Kidney glomerular epithelial cell (primary cell): ENCODE results near the gene SPINK5.

ENCODE experiments used
- DNase-seq: peaks from one replicate; lab custom pipeline; 2025; lab: John Stamatoyannopoulos, UW

The SPINK5 gene

DNA sequence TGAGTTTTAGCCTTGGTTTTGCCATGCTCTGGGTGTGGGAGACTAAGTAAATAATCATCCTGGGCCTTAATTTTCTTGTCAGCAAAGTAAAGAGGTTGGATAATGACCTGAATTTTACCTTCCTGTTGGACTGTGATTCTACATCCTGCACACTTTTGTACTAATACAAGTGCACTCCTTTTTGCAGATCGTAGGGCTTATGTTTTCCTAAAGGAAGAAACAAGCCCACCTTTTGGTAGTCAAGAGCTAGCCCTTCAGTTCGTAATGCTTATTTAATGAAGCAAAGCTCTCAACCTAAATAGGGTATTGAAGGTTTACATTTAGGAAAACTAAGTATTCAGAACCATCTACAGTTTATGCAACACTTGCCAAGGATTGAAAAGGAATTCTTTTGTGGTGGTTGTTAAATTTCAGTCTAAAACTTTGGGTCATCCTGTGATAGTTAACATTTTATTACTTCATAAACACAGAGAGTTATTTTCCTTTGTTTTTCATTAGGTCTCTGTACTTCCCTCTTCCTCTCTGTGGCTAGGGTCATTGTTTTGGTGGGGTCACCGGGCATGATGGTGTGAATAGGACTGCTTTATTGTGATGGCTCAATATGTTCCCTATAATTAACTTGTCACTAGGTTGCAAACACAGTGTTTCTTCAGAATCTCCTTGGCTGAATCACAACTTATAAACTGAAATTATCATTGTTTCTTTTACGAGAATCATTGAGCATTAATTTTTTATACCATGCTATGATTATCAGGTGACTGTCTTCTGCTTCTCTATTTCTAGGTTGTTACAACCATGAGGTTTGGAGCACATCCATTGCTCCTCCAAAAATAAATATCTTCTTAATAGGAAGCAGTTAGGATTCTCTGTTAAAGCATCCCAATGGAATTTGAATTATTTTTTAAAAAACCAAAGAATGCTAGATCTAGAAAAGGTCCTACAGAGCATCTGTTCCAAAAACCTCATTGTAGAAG, 28.5 kb downstream of the SPINK5 start:
- no peak for DNase-seq

- DNase-seq, result no peak
These were observed 30.6 kb downstream of the SPINK5 start for GRCh38 chr5:148094336-148094735.

DNA sequence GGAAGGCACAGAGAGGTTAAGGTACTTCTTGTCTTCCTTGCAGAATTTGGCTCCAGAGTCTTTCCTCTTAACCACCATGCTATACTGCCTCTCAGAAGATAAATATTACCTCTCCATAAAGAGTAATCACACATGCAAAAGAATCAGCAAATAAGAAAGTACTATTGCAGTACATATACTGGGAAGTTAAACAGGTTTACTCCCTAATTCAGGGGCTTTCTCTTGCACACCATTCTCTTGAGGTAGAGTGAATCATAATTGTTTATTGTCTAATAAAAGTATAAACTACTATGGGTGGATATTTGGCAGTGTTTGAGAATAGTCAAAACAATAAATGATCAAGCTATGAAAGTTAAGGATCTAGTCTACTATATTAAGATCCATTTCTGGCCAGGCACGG, 40.4 kb downstream of the SPINK5 start:
- no peak for DNase-seq

DNA sequence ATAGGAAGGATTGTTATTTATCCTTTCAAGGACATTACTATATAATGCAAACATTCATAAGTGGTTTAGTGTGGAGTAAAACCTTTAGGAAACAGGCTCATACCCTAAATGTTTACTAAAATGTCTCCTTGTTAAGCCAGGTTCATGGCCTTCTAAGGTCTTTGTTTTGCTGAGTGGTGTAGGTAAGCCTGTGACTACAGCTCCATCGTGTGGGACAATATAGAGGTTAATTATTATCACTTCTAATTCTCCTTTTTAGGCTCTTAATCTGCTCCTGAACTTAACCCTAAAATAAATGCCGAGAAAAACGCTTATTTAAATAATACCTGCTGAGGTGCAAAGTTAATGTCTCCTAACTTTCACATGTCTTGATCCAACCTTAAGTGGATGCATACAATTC, 43.8 kb downstream of the SPINK5 start:
- DNase-seq, result no peak

GRCh38 chr5:148113243-148113642, 49.5 kb downstream of the SPINK5 start:
- DNase-seq, result no peak

- DNase-seq, result no peak
These were observed 56.5 kb downstream of the SPINK5 start for GRCh38 chr5:148120317-148120716.

- DNase-seq, result no peak
These were observed 61.9 kb downstream of the SPINK5 start for GRCh38 chr5:148125641-148126040.

DNA sequence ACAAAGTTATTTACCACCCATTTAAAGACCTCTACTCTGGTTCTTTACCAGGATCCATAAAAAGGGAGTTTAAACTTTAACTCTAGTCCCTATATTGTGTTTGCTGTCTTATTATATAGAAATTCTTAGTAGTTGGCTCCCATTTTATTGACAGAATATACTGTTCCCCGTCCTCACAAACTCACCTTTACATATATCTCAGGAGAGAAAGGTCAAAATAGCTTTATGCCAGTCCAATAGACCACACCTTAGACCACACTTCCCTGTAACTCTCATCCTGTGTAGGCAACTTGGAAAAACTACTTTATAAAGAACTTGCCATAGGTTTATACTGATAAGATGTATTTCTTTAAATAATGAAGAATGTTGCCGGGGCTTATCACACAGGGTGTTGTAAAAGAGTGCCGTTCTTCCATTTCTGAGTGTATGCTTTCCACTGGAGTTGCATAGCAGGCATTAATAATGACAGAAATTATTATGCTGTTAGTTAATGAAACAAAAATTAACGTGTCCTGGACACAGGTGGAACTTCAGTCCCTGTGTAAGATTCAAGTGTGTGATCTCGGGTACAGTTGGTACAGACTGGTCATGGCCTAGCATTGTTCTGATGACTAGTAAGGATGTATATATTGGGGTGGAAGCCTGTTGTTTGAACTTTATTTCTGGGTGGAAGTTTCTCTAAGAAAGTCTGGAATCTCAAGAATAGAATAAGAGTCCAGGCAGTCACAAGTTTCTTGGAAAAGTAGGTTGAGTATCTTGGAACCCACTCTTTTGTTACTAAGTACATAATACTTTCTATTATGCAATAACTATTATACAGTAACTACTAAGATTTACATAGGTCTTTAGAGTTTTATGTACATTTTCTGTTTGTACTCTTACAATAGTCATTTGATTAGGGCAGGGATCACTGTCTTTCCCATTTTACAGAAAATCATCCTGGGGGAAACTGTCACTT, 71.6 kb downstream of the SPINK5 start:
- DNase-seq, result no peak

DNA sequence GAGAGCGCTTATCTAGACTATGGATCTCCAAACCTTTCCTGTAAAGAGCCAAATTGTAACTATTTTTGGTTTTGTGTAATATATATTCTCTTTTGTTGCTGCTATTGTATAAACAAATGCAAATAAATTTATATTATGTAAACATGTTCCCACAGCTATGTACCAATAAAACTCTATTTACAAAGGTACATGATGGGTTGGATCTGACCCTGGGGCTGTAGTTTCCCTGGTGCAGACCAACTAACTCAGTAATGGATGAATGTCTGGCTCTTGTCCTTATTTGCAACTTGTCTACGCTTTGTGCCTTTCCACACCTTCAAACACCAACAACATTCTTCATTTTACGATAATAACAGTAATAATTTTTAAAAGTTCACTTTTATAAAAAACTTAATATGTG, 77.1 kb downstream of the SPINK5 start:
- DNase-seq, result no peak

DNA sequence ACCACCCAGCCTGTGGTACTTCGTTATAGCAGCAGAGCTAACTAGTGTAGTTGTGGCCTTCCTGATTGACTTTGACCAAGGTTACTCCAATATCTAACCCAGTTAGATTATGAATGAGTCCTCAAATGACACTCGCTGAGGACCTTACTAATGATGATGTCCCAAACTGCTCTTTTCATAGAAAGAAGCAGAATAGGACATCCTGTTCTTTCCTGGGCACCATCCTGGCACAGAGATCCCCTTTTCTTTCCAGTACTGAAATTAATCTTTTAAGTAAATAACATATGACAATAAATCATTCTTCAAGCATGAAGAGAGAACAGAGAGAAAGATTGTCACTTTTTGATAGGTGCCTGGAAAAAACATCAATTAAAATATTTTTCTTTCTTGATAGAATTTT, 77.9 kb downstream of the SPINK5 start:
- DNase-seq, result no peak

- no peak for DNase-seq
These were observed 82.1 kb downstream of the SPINK5 start for GRCh38 chr5:148145916-148146315.

DNA sequence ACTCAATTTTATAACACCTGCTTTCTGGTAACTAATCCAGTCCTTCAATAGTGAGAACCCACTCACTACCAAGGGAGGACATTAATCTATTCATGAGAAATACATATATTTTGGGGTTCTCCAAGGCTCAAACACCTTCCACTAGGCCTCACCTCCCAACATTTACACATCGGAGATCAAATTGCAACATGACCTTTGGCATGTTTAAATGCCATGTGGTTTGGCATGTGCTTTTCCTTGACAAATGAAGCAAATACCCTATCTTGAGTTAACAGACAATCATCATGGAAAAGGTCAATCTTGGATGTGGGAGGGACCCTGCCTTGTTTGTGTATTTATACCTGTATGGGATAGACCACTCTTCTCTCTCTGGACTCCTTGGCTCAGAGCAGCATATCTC, 82.7 kb downstream of the SPINK5 start:
- DNase-seq, result no peak

- no peak for DNase-seq
These were observed 83.6 kb downstream of the SPINK5 start for GRCh38 chr5:148147415-148147814.

GRCh38 chr5:148151872-148152271, 88.1 kb downstream of the SPINK5 start:
- no peak for DNase-seq

GRCh38 chr5:148152781-148153180, 89.0 kb downstream of the SPINK5 start:
- no peak for DNase-seq

DNA sequence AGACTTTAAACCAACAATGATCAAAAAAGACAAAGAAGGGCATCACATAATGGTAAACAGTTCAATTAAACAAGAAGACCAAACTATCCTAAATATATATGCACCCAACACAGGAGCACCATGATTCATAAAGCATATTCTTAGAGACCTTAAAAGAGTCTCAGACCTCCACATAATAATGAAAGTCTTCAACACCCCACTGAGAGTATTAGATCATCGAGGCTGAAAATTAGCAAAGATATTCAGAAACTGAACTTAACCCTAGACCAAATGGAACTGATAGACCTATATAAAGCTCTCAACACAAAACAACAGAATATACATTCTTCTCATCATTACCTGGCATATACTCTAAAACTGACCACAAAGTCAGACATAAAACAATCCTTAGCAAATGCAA, 92.8 kb downstream of the SPINK5 start:
- no peak for DNase-seq

- DNase-seq, result no peak
These were observed 98.3 kb downstream of the SPINK5 start for GRCh38 chr5:148162038-148162437.

- no peak for DNase-seq
These were observed 99.6 kb downstream of the SPINK5 start for GRCh38 chr5:148163345-148163744.

- DNase-seq, result no peak
These were observed 102.9 kb downstream of the SPINK5 start for GRCh38 chr5:148166550-148167283.

GRCh38 chr5:148168246-148168645, 104.5 kb downstream of the SPINK5 start, which contains the start of gene SPINK14:
SPINK14 (plus strand) TSS chr5:148168546; CDS start chr5:148169733, 1,187 bp downstream.
- no peak for DNase-seq

- DNase-seq, result no peak
These were observed 108.6 kb downstream of the SPINK5 start for GRCh38 chr5:148172377-148172776.

GRCh38 chr5:148176480-148176879, 112.7 kb downstream of the SPINK5 start:
- no peak for DNase-seq
